Activated T-helper 9 cell treated with anti-CD3 and anti-CD28 coated beads, Interleukin-2, amount 50 U/mL, for 16 hours (primary cell): Measurements from ENCODE around the gene PPP1R3E.
"Not testable (repeated sequence)": the region's sequence is repeated elsewhere in the genome, so short reads cannot be mapped to it uniquely, and the experiment has no call there.

ENCODE experiments used
- DNase-seq: peaks from one replicate; pipeline ENCODE4 v3.0.0-alpha.2; 2020; ENCODE audit warnings: low read depth

Gene PPP1R3E

GRCh38 chr14:23297611-23298277 lies 4.9 kb downstream of the PPP1R3E start:
- DNase-seq, result no peak

GRCh38 chr14:23297096-23297495 lies 5.6 kb downstream of the PPP1R3E start:
- DNase-seq, result no peak

GRCh38 chr14:23296012-23296777 lies 6.5 kb downstream of the PPP1R3E start:
- DNase-seq, result no peak

- DNase-seq, result peak; percentile 21
Observed at GRCh38 chr14:23294734-23295561, 7.7 kb downstream of the PPP1R3E start.

GRCh38 chr14:23286902-23287479 lies 15.7 kb downstream of the PPP1R3E start:
- no peak for DNase-seq

GRCh38 chr14:23286020-23286901 lies 16.4 kb downstream of the PPP1R3E start, which contains the start of gene HOMEZ:
Gene HOMEZ, minus strand, starts transcription at chr14:23286132. Its CDS starts 180 bp downstream, at chr14:23285952.
- DNase-seq, result peak; percentile 98

- DNase-seq, result no peak
Observed at GRCh38 chr14:23285530-23286019, 17.1 kb downstream of the PPP1R3E start.

- no peak for DNase-seq
Observed at GRCh38 chr14:23284654-23285529, 17.8 kb downstream of the PPP1R3E start.

GRCh38 chr14:23281247-23281646 lies 21.4 kb downstream of the PPP1R3E start:
- no peak for DNase-seq

GRCh38 chr14:23277928-23278327 lies 24.7 kb downstream of the PPP1R3E start:
- not testable (repeated sequence) for DNase-seq

GRCh38 chr14:23277189-23277588 lies 25.5 kb downstream of the PPP1R3E start:
- DNase-seq, result no peak

- no peak for DNase-seq
Observed at GRCh38 chr14:23275412-23275811, 27.2 kb downstream of the PPP1R3E start.

GRCh38 chr14:23269193-23269592 lies 33.5 kb downstream of the PPP1R3E start:
- DNase-seq, result no peak

GRCh38 chr14:23260849-23261248 lies 41.8 kb downstream of the PPP1R3E start:
- DNase-seq, result not testable (repeated sequence)

- DNase-seq, result no peak
Observed at GRCh38 chr14:23259426-23259825, 43.2 kb downstream of the PPP1R3E start.

- DNase-seq, result no peak
Observed at GRCh38 chr14:23258256-23258655, 44.4 kb downstream of the PPP1R3E start.

GRCh38 chr14:23252420-23253333 lies 50.0 kb downstream of the PPP1R3E start:
- DNase-seq, result no peak

GRCh38 chr14:23252006-23252405 lies 50.7 kb downstream of the PPP1R3E start:
- no peak for DNase-seq

GRCh38 chr14:23249824-23250223 lies 52.8 kb downstream of the PPP1R3E start:
- DNase-seq, result no peak
